Esophagus muscularis mucosa (tissue), 4 donors: ENCODE measurements around the gene PHOX2A. TPM values are rescaled to one million over a fixed set of nuclear protein-coding genes. Genes with fewer than 3 reads are reported as not detected.

ENCODE experiments used
- DNase-seq: peaks from one replicate; pipeline ENCODE4 v3.0.0-alpha.2; 2017; ENCODE audit errors: extremely low spot score
- H3K27ac ChIP-seq, 4 donors: fragments of 200-600 bp; sonication (generic); replicated peaks in 1 of 4; 1 replicate in 3 of 4; 2 replicates in 1 of 4; pipeline ENCODE4 v1.5.1; 2016 to 2019; ENCODE audit warnings: mild to moderate bottlenecking in 1 of 4
- H3K27me3 ChIP-seq, 4 donors: fragments of 200-600 bp; sonication (generic); one replicate each; pipeline versions ENCODE4 v1.5.1 to v1.6.0; 2016 to 2019
- H3K36me3 ChIP-seq, 4 donors: fragments of 200-600 bp; sonication (generic); one replicate each; pipeline ENCODE4 v1.5.1; 2016 to 2019
- H3K4me1 ChIP-seq, 4 donors: fragments of 200-600 bp; sonication (generic); one replicate each; pipeline ENCODE4 v1.5.1; 2016 to 2019
- H3K4me3 ChIP-seq, 4 donors: fragments of 200-600 bp; sonication (generic); 1 replicate in 2 of 4; 2 replicates in 2 of 4; pipeline ENCODE4 v1.5.1; 2016 to 2019; ENCODE audit warnings: mild to moderate bottlenecking in 4 of 4, moderate library complexity in 1 of 4
- H3K9me3 ChIP-seq, 4 donors: fragments of 200-600 bp; sonication (generic); 1 replicate in 3 of 4; 2 replicates in 1 of 4; pipeline ENCODE4 v1.5.1; 2016 to 2019
- EP300 ChIP-seq: sonication (generic); formaldehyde crosslinking; IDR thresholded peaks from one replicate; pipeline ENCODE4 v1.6.1; 2017; ENCODE audit warnings: antibody characterized with exemption
- POLR2A ChIP-seq: fragments of 450-650 bp; IDR thresholded peaks from one replicate; pipeline ENCODE4 v1.6.1; 2017; ENCODE audit warnings: antibody characterized with exemption, moderate library complexity, mild to moderate bottlenecking, low read depth
- POLR2AphosphoS5 ChIP-seq, 2 donors: sonication (generic); formaldehyde crosslinking; IDR thresholded peaks; one replicate each; pipeline ENCODE4 v1.6.1; 2017; ENCODE audit warnings: antibody characterized with exemption in 2 of 2
- WGBS: methylation state at CpG from one replicate; pipeline ENCODE4 v1.1.5; 2018; 5-methylcytosine and 5-hydroxymethylcytosine counted together
- intact Hi-C: fragments of 100-400 bp; cut with DNase I; formaldehyde crosslinking; loops from one replicate; pipeline ENCODE4 v1.15.1; 2023
- total RNA-seq, 4 donors: library from RNA; depleted of rRNA; stranded (reverse); fragments of >200 nt; gene quantifications; one replicate each; pipeline versions ENCODE4 v1.1.0 to v1.2.1, GENCODE V29; 2016
- TF ChIP-seq, protein P1 (sequence below), 3 experiments: fragments of 200-600 bp in 2 of 3; fragments of 450-650 bp in 1 of 3; sonication (generic) in 2 of 3; IDR thresholded peaks; one replicate each; pipeline ENCODE4 v1.5.1; 2017 to 2019; ENCODE audit warnings: antibody characterized with exemption in 3 of 3, mild to moderate bottlenecking in 2 of 3, moderate library complexity in 1 of 3

The PHOX2A gene
- total RNA-seq, 4 donors from 2014 or later = 1.2 to 1.3 (median 1.3) TPM

DNA sequence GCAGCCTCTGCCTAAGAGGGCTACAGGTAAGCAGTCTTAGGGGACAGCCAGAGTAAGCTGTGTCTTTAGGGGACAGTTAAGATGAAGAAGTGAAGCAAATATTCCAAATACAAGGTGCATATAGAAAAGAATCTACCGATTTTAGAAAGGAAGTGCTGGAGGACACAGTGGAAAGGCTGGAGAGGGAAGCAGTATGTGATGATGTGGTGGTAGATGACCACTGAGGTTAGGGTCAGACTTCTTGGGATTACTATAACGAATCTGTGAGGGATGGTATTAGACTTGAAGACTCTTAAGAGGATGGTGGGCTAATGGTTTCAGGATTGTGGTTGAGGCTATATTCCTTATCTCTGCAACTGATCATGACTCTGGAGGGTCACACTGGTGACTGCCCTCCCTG, 40.0 kb upstream of the PHOX2A start:
- Histone ChIP-seq H3K4me3 (no peak overlapping the region), H3K4me1 (no peaks in the 10 kb centered on the region), H3K27me3 (peaks cover 0 to 36% (median 4%) of the 10 kb centered on the region in 4 donors), H3K9me3 (no peaks in the 10 kb centered on the region), H3K36me3 (no peaks in the 10 kb centered on the region), H3K27ac (no peak overlapping the region)
- TF ChIP-seq, protein P1, sequence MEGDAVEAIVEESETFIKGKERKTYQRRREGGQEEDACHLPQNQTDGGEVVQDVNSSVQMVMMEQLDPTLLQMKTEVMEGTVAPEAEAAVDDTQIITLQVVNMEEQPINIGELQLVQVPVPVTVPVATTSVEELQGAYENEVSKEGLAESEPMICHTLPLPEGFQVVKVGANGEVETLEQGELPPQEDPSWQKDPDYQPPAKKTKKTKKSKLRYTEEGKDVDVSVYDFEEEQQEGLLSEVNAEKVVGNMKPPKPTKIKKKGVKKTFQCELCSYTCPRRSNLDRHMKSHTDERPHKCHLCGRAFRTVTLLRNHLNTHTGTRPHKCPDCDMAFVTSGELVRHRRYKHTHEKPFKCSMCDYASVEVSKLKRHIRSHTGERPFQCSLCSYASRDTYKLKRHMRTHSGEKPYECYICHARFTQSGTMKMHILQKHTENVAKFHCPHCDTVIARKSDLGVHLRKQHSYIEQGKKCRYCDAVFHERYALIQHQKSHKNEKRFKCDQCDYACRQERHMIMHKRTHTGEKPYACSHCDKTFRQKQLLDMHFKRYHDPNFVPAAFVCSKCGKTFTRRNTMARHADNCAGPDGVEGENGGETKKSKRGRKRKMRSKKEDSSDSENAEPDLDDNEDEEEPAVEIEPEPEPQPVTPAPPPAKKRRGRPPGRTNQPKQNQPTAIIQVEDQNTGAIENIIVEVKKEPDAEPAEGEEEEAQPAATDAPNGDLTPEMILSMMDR (IDR thresholded peaks at IDR 0.05) = no peak
- no peak for TF ChIP-seq POLR2A
- no peak for TF ChIP-seq POLR2AphosphoS5 (IDR thresholded peaks at IDR 0.05)
- no peak for TF ChIP-seq EP300
- intact Hi-C loops = no loop called here
- no peak for DNase-seq
- 74% methylated on average over 2 of the region's 2 CpGs for WGBS

- TF ChIP-seq, protein P1 (IDR thresholded peaks at IDR 0.05) = no peak
- TF ChIP-seq POLR2AphosphoS5 (IDR thresholded peaks at IDR 0.05) (no peak), POLR2A (no peak), EP300 (no peak)
- Histone ChIP-seq H3K36me3 (no peaks in the 10 kb centered on the region), H3K9me3 (no peaks in the 10 kb centered on the region), H3K4me3 (no peak overlapping the region), H3K4me1 (no peaks in the 10 kb centered on the region), H3K27ac (no peak overlapping the region), H3K27me3 (peaks cover 0 to 41% (median 4%) of the 10 kb centered on the region in 4 donors)
- intact Hi-C loops = no loop called here
- no peak for DNase-seq
- WGBS = 92% methylated on average over 24 of the region's 24 CpGs
Measured at GRCh38 chr11:72280726-72281315, 36.8 kb upstream of the PHOX2A start.

DNA sequence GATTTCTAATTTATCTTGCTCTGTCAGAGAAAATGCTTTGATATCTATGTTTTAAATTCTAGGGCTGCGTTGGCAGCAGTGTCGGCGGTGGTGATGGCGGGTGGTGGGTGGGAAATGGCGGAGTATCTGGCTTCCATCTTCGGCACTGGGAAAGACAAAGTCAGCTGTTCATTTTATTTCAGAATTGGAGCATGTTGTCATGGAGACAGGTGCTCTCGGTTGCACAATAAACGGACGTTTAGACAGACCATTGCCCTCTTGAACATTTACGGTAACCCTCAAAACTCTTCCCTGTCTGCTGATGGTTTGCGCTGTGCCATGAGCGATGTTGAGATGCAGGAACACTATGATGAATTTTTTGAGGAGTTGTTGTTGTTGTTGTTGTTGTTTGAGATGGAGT, 36.1 kb upstream of the PHOX2A start:
- WGBS = 93% methylated on average over 12 of the region's 12 CpGs
- Histone ChIP-seq H3K36me3 (no peaks in the 10 kb centered on the region), H3K27me3 (peaks cover 0 to 39% (median 4%) of the 10 kb centered on the region in 4 donors), H3K4me3 (no peak overlapping the region), H3K27ac (no peak overlapping the region), H3K9me3 (no peaks in the 10 kb centered on the region), H3K4me1 (no peaks in the 10 kb centered on the region)
- TF ChIP-seq EP300 = no peak
- no peak for TF ChIP-seq POLR2A
- no peak for TF ChIP-seq POLR2AphosphoS5 (IDR thresholded peaks at IDR 0.05)
- TF ChIP-seq, protein P1 (IDR thresholded peaks at IDR 0.05) = no peak
- intact Hi-C loops = no loop called here
- no peak for DNase-seq

- Histone ChIP-seq H3K36me3 (no peaks in the 10 kb centered on the region), H3K4me3 (no peak overlapping the region), H3K27ac (no peak overlapping the region), H3K9me3 (no peaks in the 10 kb centered on the region), H3K4me1 (no peaks in the 10 kb centered on the region), H3K27me3 (peaks cover 0 to 34% (median 4%) of the 10 kb centered on the region in 4 donors)
- TF ChIP-seq, protein P1 (IDR thresholded peaks at IDR 0.05) = no peak
- TF ChIP-seq EP300 (no peak), POLR2AphosphoS5 (IDR thresholded peaks at IDR 0.05) (no peak), POLR2A (no peak)
- intact Hi-C loops = no loop called here
- DNase-seq = no peak
Measured at GRCh38 chr11:72278905-72279304, 34.9 kb upstream of the PHOX2A start.

GRCh38 chr11:72274435-72274834, 30.5 kb upstream of the PHOX2A start:
- TF ChIP-seq POLR2AphosphoS5 (IDR thresholded peaks at IDR 0.05) = no peak
- Histone ChIP-seq H3K4me3 (no peak overlapping the region), H3K27ac (no peak overlapping the region), H3K4me1 (no peaks in the 10 kb centered on the region), H3K36me3 (no peaks in the 10 kb centered on the region), H3K9me3 (no peaks in the 10 kb centered on the region), H3K27me3 (peaks cover 0 to 25% (median 0%) of the 10 kb centered on the region in 4 donors)
- 84% methylated on average over 6 of the region's 6 CpGs for WGBS
- intact Hi-C loops = no loop called here
- no peak for DNase-seq
